ENCODE results near the gene IL1RN.

- TF ChIP-seq MYC (IDR thresholded peaks at IDR 0.05; ENCODE audit: insufficient read depth, insufficient read length, insufficient replicate concordance, low read length, severe bottlenecking) (no peak), POLR2A (IDR thresholded peaks at IDR 0.05; ENCODE audit: low read depth, low read length) (no peak), CHD2 (IDR thresholded peaks at IDR 0.05; ENCODE audit: borderline replicate concordance, low read depth, low read length) (no peak), RAD21 (IDR thresholded peaks at IDR 0.05; ENCODE audit: insufficient read depth, low read depth, low read length) (no peak), WRNIP1 (IDR thresholded peaks at IDR 0.05; ENCODE audit: borderline replicate concordance, low read depth, low read length) (no peak), MAX (IDR thresholded peaks at IDR 0.05; ENCODE audit: low read depth, low read length) (no peak), FOS (IDR thresholded peaks at IDR 0.05; ENCODE audit: borderline replicate concordance, extremely low read depth, insufficient read length) (no peak), EP300 (IDR thresholded peaks at IDR 0.05; ENCODE audit: borderline replicate concordance in 1 of 2, control insufficient read depth in 1 of 2, low read depth in 2 of 2, low read length in 2 of 2) (no peak)
- TF ChIP-seq, protein P1, sequence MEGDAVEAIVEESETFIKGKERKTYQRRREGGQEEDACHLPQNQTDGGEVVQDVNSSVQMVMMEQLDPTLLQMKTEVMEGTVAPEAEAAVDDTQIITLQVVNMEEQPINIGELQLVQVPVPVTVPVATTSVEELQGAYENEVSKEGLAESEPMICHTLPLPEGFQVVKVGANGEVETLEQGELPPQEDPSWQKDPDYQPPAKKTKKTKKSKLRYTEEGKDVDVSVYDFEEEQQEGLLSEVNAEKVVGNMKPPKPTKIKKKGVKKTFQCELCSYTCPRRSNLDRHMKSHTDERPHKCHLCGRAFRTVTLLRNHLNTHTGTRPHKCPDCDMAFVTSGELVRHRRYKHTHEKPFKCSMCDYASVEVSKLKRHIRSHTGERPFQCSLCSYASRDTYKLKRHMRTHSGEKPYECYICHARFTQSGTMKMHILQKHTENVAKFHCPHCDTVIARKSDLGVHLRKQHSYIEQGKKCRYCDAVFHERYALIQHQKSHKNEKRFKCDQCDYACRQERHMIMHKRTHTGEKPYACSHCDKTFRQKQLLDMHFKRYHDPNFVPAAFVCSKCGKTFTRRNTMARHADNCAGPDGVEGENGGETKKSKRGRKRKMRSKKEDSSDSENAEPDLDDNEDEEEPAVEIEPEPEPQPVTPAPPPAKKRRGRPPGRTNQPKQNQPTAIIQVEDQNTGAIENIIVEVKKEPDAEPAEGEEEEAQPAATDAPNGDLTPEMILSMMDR (IDR thresholded peaks at IDR 0.05 in 2 of 3, conservative IDR thresholded peaks at IDR 0.05 in 1 of 3; ENCODE audit: control insufficient read depth in 2 of 3, extremely low read depth in 1 of 3, insufficient read depth in 1 of 3, low read depth in 3 of 3, low read length in 3 of 3), result no peak
Observed at GRCh38 chr2:113124984-113125855, 2.2 kb upstream of the IL1RN start.

All from GM12878 (cell line).